ENCODE measurements around the gene TSGA10IP. TPM values are rescaled to one million over a fixed set of nuclear protein-coding genes. Genes with fewer than 3 reads are reported as not detected.

Gene TSGA10IP
- total and polyA plus RNA-seq, 4 donors = 0.07 to 0.34 (median 0.27) TPM

DNA sequence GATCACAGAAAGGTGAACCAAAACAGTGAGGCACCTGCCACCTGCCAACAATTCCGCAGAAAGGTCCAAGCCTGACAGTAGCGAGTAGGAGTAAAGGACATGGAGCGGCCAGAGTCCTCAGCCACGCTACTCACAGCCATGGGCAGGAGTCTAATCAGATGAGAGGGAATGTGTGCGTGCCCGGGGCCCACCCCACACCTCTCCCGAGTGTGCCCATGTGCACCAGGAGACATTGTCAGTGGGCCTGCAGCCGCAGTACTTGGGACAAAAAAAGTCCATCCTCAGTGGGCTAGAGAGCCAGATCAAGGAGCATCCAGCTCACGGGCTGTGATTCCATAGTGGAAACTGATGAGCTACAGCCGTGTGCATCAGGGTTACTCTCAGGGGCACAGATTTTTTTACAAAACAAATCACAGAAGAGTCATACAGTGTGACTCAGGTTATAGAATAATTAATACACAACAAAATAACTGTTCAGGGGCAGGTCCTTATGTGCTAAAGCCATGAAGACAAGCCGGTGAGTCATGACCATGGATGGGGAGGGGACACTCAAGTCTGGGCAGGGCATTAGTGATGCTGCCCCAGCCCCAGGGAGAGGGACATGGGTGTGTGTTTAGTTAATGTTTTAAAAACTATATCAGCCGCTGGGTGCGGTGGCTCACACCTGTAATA, 28.3 kb downstream of the TSGA10IP start:
- peaks cover 8 to 38% (median 20%) of the 10 kb centered on the region in 4 donors for H3K36me3 ChIP-seq (ENCODE audit: control insufficient read depth in 4 of 4, insufficient read depth in 4 of 4, low read length in 4 of 4)
- peaks cover 0 to 5% (median 0%) of the 10 kb centered on the region in 5 donors for H3K4me1 ChIP-seq (ENCODE audit: control insufficient read depth in 5 of 5, insufficient read depth in 5 of 5, low read length in 5 of 5)
- no peaks in the 10 kb centered on the region for H3K27me3 ChIP-seq (ENCODE audit: control insufficient read depth in 3 of 3, insufficient read depth in 3 of 3, low read length in 2 of 3)
- H3K9me3 ChIP-seq (ENCODE audit: control insufficient read depth in 4 of 4, insufficient read depth in 3 of 4, low read length in 3 of 4) = no peaks in the 10 kb centered on the region
- no peak overlapping the region for H3K9ac ChIP-seq (ENCODE audit: insufficient read depth in 1 of 2, low read length in 2 of 2)
- TF ChIP-seq, protein P1, sequence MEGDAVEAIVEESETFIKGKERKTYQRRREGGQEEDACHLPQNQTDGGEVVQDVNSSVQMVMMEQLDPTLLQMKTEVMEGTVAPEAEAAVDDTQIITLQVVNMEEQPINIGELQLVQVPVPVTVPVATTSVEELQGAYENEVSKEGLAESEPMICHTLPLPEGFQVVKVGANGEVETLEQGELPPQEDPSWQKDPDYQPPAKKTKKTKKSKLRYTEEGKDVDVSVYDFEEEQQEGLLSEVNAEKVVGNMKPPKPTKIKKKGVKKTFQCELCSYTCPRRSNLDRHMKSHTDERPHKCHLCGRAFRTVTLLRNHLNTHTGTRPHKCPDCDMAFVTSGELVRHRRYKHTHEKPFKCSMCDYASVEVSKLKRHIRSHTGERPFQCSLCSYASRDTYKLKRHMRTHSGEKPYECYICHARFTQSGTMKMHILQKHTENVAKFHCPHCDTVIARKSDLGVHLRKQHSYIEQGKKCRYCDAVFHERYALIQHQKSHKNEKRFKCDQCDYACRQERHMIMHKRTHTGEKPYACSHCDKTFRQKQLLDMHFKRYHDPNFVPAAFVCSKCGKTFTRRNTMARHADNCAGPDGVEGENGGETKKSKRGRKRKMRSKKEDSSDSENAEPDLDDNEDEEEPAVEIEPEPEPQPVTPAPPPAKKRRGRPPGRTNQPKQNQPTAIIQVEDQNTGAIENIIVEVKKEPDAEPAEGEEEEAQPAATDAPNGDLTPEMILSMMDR (IDR thresholded peaks at IDR 0.05; ENCODE audit: control extremely low read depth, extremely low read depth) = no peak
- DNase-seq (no peak), ATAC-seq (ENCODE audit: insufficient read depth, low FRiP score) (no peak)
- WGBS, 2 donors = 97 to 98% methylated on average over 13 of the region's 13 CpGs
- H3K27ac ChIP-seq (ENCODE audit: low read depth in 1 of 2, low read length in 1 of 2) = no peak overlapping the region
- no peak overlapping the region for H3K4me3 ChIP-seq

DNA sequence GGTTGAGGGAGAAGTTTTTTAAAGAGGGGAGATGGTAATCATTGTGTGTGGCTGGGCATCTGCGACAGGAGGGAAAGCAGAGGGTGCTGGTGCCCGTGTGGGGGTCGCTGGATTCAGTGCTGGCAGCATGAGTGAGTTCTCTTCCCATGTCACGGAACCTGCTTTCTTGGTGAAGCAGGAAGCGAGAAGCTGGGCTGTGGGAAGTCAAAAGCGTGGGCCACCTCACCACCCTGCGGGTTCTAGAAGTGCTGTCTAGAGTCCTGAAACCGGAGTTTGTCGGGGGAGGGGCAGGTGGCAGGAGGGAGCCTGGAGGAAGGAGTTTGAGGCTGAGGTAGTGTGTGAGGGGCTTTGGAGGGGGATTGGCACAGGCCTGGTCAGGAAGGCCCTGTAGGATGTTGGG, 30.5 kb downstream of the TSGA10IP start:
- peaks cover 0 to 1% (median 0%) of the 10 kb centered on the region in 5 donors for H3K4me1 ChIP-seq (ENCODE audit: control insufficient read depth in 5 of 5, insufficient read depth in 5 of 5, low read length in 5 of 5)
- H3K27me3 ChIP-seq (ENCODE audit: control insufficient read depth in 3 of 3, insufficient read depth in 3 of 3, low read length in 2 of 3) = no peaks in the 10 kb centered on the region
- DNase-seq = no peak
- TF ChIP-seq, protein P1 (IDR thresholded peaks at IDR 0.05; ENCODE audit: control extremely low read depth, extremely low read depth) = no peak
- H3K9ac ChIP-seq (ENCODE audit: insufficient read depth in 1 of 2, low read length in 2 of 2) = no peak overlapping the region
- no peaks in the 10 kb centered on the region for H3K9me3 ChIP-seq (ENCODE audit: control insufficient read depth in 4 of 4, insufficient read depth in 3 of 4, low read length in 3 of 4)
- H3K36me3 ChIP-seq (ENCODE audit: control insufficient read depth in 4 of 4, insufficient read depth in 4 of 4, low read length in 4 of 4) = peaks cover 10 to 38% (median 21%) of the 10 kb centered on the region in 4 donors
- 93 to 94% methylated on average over 9 of the region's 9 CpGs for WGBS, 2 donors
- H3K27ac ChIP-seq (ENCODE audit: low read depth in 1 of 2, low read length in 1 of 2) = no peak overlapping the region
- ATAC-seq (ENCODE audit: insufficient read depth, low FRiP score) = no peak
- no peak overlapping the region for H3K4me3 ChIP-seq

- H3K36me3 ChIP-seq (ENCODE audit: control insufficient read depth in 4 of 4, insufficient read depth in 4 of 4, low read length in 4 of 4) = peaks cover 10 to 38% (median 21%) of the 10 kb centered on the region in 4 donors
- H3K4me3 ChIP-seq = no peak overlapping the region
- ATAC-seq (ENCODE audit: insufficient read depth, low FRiP score) (no peak), DNase-seq (no peak)
- no peaks in the 10 kb centered on the region for H3K27me3 ChIP-seq (ENCODE audit: control insufficient read depth in 3 of 3, insufficient read depth in 3 of 3, low read length in 2 of 3)
- H3K27ac ChIP-seq (ENCODE audit: low read depth in 1 of 2, low read length in 1 of 2) = no peak overlapping the region
- no peak overlapping the region for H3K9ac ChIP-seq (ENCODE audit: insufficient read depth in 1 of 2, low read length in 2 of 2)
- TF ChIP-seq, protein P1 (IDR thresholded peaks at IDR 0.05; ENCODE audit: control extremely low read depth, extremely low read depth) = no peak
- H3K9me3 ChIP-seq (ENCODE audit: control insufficient read depth in 4 of 4, insufficient read depth in 3 of 4, low read length in 3 of 4) = no peaks in the 10 kb centered on the region
- 85 to 88% methylated on average over 41 to 43 of the region's 43 CpGs for WGBS, 2 donors
- H3K4me1 ChIP-seq (ENCODE audit: control insufficient read depth in 5 of 5, insufficient read depth in 5 of 5, low read length in 5 of 5) = peaks cover 0 to 1% (median 0%) of the 10 kb centered on the region in 5 donors
Measured at GRCh38 chr11:65976216-65977176, 31.2 kb downstream of the TSGA10IP start.

All from lung (tissue), 12 donors.